Measurements from ENCODE around the gene GABBR2. TPM values are rescaled to one million over a fixed set of nuclear protein-coding genes. Genes with fewer than 3 reads are reported as not detected.

GABBR2 gene
- total and polyA plus RNA-seq, 8 donors, result 0.41 to 2.3 (median 0.79) TPM

- intact Hi-C loops (cut with DNase I), result no loop called here
- ATAC-seq (no peak), DNase-seq (no peak)
- H3K36me3 ChIP-seq, result no peaks in the 10 kb centered on the region
- H3K4me3 ChIP-seq, result no peak overlapping the region
- no peak overlapping the region for H3K27ac ChIP-seq
- no peaks in the 10 kb centered on the region for H3K4me1 ChIP-seq
- peaks cover 0 to 41% of the 10 kb centered on the region in 2 donors for H3K27me3 ChIP-seq
- H3K9me3 ChIP-seq, result no peaks in the 10 kb centered on the region
- TF ChIP-seq, protein P1, sequence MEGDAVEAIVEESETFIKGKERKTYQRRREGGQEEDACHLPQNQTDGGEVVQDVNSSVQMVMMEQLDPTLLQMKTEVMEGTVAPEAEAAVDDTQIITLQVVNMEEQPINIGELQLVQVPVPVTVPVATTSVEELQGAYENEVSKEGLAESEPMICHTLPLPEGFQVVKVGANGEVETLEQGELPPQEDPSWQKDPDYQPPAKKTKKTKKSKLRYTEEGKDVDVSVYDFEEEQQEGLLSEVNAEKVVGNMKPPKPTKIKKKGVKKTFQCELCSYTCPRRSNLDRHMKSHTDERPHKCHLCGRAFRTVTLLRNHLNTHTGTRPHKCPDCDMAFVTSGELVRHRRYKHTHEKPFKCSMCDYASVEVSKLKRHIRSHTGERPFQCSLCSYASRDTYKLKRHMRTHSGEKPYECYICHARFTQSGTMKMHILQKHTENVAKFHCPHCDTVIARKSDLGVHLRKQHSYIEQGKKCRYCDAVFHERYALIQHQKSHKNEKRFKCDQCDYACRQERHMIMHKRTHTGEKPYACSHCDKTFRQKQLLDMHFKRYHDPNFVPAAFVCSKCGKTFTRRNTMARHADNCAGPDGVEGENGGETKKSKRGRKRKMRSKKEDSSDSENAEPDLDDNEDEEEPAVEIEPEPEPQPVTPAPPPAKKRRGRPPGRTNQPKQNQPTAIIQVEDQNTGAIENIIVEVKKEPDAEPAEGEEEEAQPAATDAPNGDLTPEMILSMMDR (IDR thresholded peaks at IDR 0.05), result no peak
These were observed 83.0 kb downstream of the GABBR2 start for GRCh38 chr9:98625728-98626127.

DNA sequence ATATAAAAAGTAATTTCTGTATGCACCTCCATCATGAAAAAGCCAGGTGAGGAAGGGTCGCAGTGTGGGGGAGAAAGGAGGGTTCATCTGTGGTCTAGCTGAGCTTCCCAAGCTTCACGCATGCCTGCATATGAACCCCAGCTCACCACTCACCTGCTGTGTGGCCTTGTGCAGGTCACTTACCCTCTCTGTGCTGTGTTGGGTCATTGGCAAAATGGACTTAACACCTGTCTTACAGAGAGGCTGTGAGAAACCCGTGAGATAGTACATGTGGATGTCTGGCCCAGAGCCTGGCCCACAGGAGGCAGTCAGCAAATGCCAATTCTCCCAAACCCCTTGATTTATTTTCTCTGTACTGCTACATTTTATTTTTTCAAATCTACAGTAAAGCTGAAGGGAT lies 88.9 kb downstream of the GABBR2 start:
- H3K9me3 ChIP-seq, result no peaks in the 10 kb centered on the region
- no peaks in the 10 kb centered on the region for H3K4me1 ChIP-seq
- ATAC-seq, result no peak
- peaks cover 0 to 4% of the 10 kb centered on the region in 2 donors for H3K27me3 ChIP-seq
- H3K27ac ChIP-seq, result no peak overlapping the region
- intact Hi-C loops (cut with DNase I), result no loop called here
- TF ChIP-seq, protein P1 (IDR thresholded peaks at IDR 0.05), result no peak
- no peak overlapping the region for H3K4me3 ChIP-seq
- no peak for DNase-seq
- H3K36me3 ChIP-seq, result no peaks in the 10 kb centered on the region

DNA sequence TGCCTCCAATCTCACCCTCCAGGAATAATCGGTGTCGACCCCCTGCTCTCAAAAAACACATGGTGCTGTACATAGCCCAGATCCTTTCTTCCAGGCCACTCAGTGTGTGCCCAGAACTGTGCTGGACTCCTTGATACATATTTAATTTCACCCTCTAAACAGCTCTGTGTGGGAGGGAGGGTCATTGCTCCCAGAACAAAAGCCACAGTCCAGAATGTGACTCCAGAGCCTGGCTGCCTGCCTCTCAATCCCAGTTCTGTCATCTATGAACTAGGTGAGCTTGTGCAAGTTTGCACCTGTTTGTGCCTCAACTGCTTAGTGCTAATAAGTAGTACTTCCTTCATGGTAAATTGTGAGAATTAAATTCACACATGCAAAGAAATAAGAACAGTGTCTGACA lies 93.1 kb downstream of the GABBR2 start:
- Histone ChIP-seq H3K4me3 (no peak overlapping the region), H3K9me3 (no peaks in the 10 kb centered on the region), H3K4me1 (no peaks in the 10 kb centered on the region), H3K27ac (no peak overlapping the region), H3K36me3 (no peaks in the 10 kb centered on the region), H3K27me3 (no peaks in the 10 kb centered on the region)
- DNase-seq, result no peak
- intact Hi-C loops (cut with DNase I), result no loop called here
- no peak for ATAC-seq
- TF ChIP-seq, protein P1 (IDR thresholded peaks at IDR 0.05), result no peak

- Histone ChIP-seq H3K9me3 (no peaks in the 10 kb centered on the region), H3K4me3 (no peak overlapping the region), H3K4me1 (no peaks in the 10 kb centered on the region), H3K27me3 (no peaks in the 10 kb centered on the region), H3K36me3 (no peaks in the 10 kb centered on the region), H3K27ac (no peak overlapping the region)
- intact Hi-C loops (cut with DNase I), result no loop called here
- TF ChIP-seq, protein P1 (IDR thresholded peaks at IDR 0.05), result no peak
- no peak for ATAC-seq
- DNase-seq, result no peak
These were observed 93.8 kb downstream of the GABBR2 start for GRCh38 chr9:98614941-98615340.

- peak in 2 of 4 donors; percentile 42 to 74 for DNase-seq
- TF ChIP-seq, protein P1 (IDR thresholded peaks at IDR 0.05), result no peak
- no peaks in the 10 kb centered on the region for H3K9me3 ChIP-seq
- intact Hi-C loops (cut with DNase I), result no loop called here
- no peak overlapping the region for H3K4me3 ChIP-seq
- H3K4me1 ChIP-seq, result no peaks in the 10 kb centered on the region
- no peak overlapping the region for H3K27ac ChIP-seq
- no peaks in the 10 kb centered on the region for H3K27me3 ChIP-seq
- H3K36me3 ChIP-seq, result no peaks in the 10 kb centered on the region
- no peak for ATAC-seq
These were observed 96.5 kb downstream of the GABBR2 start for GRCh38 chr9:98612061-98612752.

Measured in left lung (tissue), 10 donors.